ENCODE data around the gene BTN2A1. TPM values are rescaled to one million over a fixed set of nuclear protein-coding genes. Genes with fewer than 3 reads are reported as not detected.

BTN2A1 gene
- total and polyA plus RNA-seq, 10 of the 15 experiments (the other 5 are each of a cell fraction or from before 2014, with no cell fraction given): 8.2 to 28.0 (median 15.8) TPM

DNA sequence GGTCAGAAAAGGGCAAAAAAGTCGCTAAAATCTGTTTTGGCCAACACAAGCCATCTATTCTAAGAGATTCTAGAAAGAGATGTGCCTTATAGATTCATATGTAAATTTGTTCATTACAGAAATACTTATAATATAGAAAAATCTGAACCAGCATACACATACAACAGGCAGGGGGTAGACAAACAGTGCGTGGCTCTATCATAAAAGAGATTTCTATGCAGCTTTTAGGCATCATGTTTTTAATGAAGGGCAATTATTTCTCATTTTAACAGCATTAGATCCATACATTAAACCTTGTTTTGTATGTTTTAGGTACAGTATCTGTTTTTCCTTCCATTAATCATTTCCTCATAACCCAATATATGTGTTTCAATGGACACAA is 16.8 kb upstream of the BTN2A1 start:
- 2% methylated on average over 2 of the region's 2 CpGs for WGBS (ENCODE audit: insufficient coverage, insufficient replicate concordance, low lambda C conversion rate, missing lambda C conversion rate)
- Histone ChIP-seq H3K4me1 (ENCODE audit: control insufficient read depth, insufficient read depth, low read length) (peaks cover 18% of the 10 kb centered on the region), H3K27ac (ENCODE audit: control insufficient read depth, insufficient read depth) (peak overlapping the region; percentile 97), H3K9ac (ENCODE audit: control insufficient read depth, insufficient read depth, low read length) (peak overlapping the region; percentile 98), H3K79me2 (ENCODE audit: control insufficient read depth, insufficient read depth, low read length) (peaks cover 12% of the 10 kb centered on the region), H3K4me3 (peak overlapping the region; percentile 81), H3K36me3 (ENCODE audit: control insufficient read depth in 2 of 2, insufficient read depth in 2 of 2, low read length in 1 of 2) (peaks cover 0 to 8% of the 10 kb centered on the region in 2 experiments; a peak in 2 of 4 replicates), H3K9me3 (replicated peaks; ENCODE audit: control insufficient read depth, insufficient read depth, low read length) (no peaks in the 10 kb centered on the region), H3K4me2 (ENCODE audit: control insufficient read depth, insufficient read depth) (peak overlapping the region; percentile 78), H4K20me1 (ENCODE audit: control insufficient read depth, insufficient read depth) (no peaks in the 10 kb centered on the region), H2AFZ (ENCODE audit: control insufficient read depth, low read depth, low read length) (peak overlapping the region; percentile 97), H3K27me3 (replicated peaks in 1 of 2; ENCODE audit: control insufficient read depth in 2 of 2, insufficient read depth in 2 of 2, low read length in 1 of 2) (no peaks in the 10 kb centered on the region)
- ChIA-PET POLR2A (interaction anchor here (1.1 kb wide), 1 partner anchor 52 kb away, joined by 3 read pairs; no protein-coding TSS in a partner anchor), SMC1A (ENCODE audit: uncharacterized antibody, unreplicated experiment) (interaction anchor here (0.8 kb wide), 1 partner anchor 242 kb away, joined by 3 read pairs; a partner anchor contains a TSS), CTCF (no interaction called here), RAD21 (ENCODE audit: unreplicated experiment) (no interaction called here)
- DNase-seq (ENCODE audit: low read depth, low spot score) (no peak), FAIRE-seq (no peak), ATAC-seq (peak; percentile 27)
- in situ Hi-C loops (cut with MboI): no loop called here
- intact Hi-C loops (cut with micrococcal nuclease; ENCODE audit: unreplicated experiment): loop anchor here (1.0 kb wide), 1 partner anchor 33 kb away; no protein-coding TSS in a partner anchor
- no TSS peak for BruUV-seq (replicated peaks)
- TF ChIP-seq, protein P1, sequence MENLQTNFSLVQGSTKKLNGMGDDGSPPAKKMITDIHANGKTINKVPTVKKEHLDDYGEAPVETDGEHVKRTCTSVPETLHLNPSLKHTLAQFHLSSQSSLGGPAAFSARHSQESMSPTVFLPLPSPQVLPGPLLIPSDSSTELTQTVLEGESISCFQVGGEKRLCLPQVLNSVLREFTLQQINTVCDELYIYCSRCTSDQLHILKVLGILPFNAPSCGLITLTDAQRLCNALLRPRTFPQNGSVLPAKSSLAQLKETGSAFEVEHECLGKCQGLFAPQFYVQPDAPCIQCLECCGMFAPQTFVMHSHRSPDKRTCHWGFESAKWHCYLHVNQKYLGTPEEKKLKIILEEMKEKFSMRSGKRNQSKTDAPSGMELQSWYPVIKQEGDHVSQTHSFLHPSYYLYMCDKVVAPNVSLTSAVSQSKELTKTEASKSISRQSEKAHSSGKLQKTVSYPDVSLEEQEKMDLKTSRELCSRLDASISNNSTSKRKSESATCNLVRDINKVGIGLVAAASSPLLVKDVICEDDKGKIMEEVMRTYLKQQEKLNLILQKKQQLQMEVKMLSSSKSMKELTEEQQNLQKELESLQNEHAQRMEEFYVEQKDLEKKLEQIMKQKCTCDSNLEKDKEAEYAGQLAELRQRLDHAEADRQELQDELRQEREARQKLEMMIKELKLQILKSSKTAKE (IDR thresholded peaks at IDR 0.05; ENCODE audit: low read depth, poor library complexity, severe bottlenecking): peak; percentile 13
- TF ChIP-seq, protein P2, sequence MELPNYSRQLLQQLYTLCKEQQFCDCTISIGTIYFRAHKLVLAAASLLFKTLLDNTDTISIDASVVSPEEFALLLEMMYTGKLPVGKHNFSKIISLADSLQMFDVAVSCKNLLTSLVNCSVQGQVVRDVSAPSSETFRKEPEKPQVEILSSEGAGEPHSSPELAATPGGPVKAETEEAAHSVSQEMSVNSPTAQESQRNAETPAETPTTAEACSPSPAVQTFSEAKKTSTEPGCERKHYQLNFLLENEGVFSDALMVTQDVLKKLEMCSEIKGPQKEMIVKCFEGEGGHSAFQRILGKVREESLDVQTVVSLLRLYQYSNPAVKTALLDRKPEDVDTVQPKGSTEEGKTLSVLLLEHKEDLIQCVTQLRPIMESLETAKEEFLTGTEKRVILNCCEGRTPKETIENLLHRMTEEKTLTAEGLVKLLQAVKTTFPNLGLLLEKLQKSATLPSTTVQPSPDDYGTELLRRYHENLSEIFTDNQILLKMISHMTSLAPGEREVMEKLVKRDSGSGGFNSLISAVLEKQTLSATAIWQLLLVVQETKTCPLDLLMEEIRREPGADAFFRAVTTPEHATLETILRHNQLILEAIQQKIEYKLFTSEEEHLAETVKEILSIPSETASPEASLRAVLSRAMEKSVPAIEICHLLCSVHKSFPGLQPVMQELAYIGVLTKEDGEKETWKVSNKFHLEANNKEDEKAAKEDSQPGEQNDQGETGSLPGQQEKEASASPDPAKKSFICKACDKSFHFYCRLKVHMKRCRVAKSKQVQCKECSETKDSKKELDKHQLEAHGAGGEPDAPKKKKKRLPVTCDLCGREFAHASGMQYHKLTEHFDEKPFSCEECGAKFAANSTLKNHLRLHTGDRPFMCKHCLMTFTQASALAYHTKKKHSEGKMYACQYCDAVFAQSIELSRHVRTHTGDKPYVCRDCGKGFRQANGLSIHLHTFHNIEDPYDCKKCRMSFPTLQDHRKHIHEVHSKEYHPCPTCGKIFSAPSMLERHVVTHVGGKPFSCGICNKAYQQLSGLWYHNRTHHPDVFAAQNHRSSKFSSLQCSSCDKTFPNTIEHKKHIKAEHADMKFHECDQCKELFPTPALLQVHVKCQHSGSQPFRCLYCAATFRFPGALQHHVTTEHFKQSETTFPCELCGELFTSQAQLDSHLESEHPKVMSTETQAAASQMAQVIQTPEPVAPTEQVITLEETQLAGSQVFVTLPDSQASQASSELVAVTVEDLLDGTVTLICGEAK (IDR thresholded peaks at IDR 0.05; ENCODE audit: borderline replicate concordance): peak; percentile 32; the same call in 1 of the 2 replicates
- TF ChIP-seq RUNX3 (IDR thresholded peaks at IDR 0.05; ENCODE audit: low read length): no peak

Measured in GM12878 (cell line).